Activated T-cell treated with anti-CD3 and anti-CD28 coated beads, Interleukin-2, amount 50 U/mL, for 4 hours (primary cell): ENCODE results near the gene PLOD3. TPM values are rescaled to one million over a fixed set of nuclear protein-coding genes. Genes with fewer than 3 reads are reported as not detected.
"Not testable (repeated sequence)": the region's sequence is repeated elsewhere in the genome, so short reads cannot be mapped to it uniquely, and the experiment has no call there.

Experiments used
- ATAC-seq, 2 donors: fragments of 200-7000 bp; cut with Tn5 transposase; one replicate each; pipeline ENCODE4 v1.10.0; 2021
- DNase-seq: peaks from one replicate; pipeline ENCODE4 v3.0.0-alpha.2; 2020
- H3K27me3 Mint-ChIP-seq: one replicate; pipeline ENCODE4 v1.8.0; 2021; ENCODE audit warnings: low read depth, mixed read lengths
- H3K36me3 Mint-ChIP-seq: one replicate; pipeline ENCODE4 v1.8.0; 2022; ENCODE audit warnings: mixed read lengths; ENCODE audit not compliant: insufficient read depth
- H3K4me1 Mint-ChIP-seq: one replicate; pipeline ENCODE4 v1.8.0; 2021; ENCODE audit warnings: low read depth, mixed read lengths
- H3K4me3 Mint-ChIP-seq: one replicate; pipeline ENCODE4 v1.8.0; 2021; ENCODE audit warnings: mild to moderate bottlenecking, moderate library complexity, mixed read lengths
- H3K9me3 Mint-ChIP-seq: one replicate; pipeline ENCODE4 v1.8.0; 2021; ENCODE audit warnings: mixed read lengths
- total RNA-seq, 3 donors: library from RNA; stranded (reverse); gene quantifications; one replicate each; pipeline ENCODE4 v1.2.1, GENCODE V29; 2021

Gene PLOD3
- 10 to 100 TPM; 30.1 to 38.9 (median 33.2) TPM for total RNA-seq

- Mint-ChIP-seq H3K27me3 (no peaks in the 10 kb centered on the region), H3K36me3 (peaks cover 14% of the 10 kb centered on the region), H3K9me3 (no peaks in the 10 kb centered on the region), H3K4me3 (peak within 1 kb of the TSS; percentile 97), H3K4me1 (peaks cover 38% of the 10 kb centered on the region)
- DNase-seq (peak; percentile 95), ATAC-seq (peak; percentile 74 to 80)
These were observed at the start of gene PLOD3, which contains the start of gene ZNHIT1 for GRCh38 chr7:101217388-101218235. TSS of gene PLOD3 (minus strand) at chr7:101217581. CDS start at chr7:101217274, 307 bp downstream. TSS of gene ZNHIT1 (plus strand) at chr7:101218165. CDS start at chr7:101218196, 31 bp downstream.

- peaks cover 2% of the 10 kb centered on the region for H3K27me3 Mint-ChIP-seq
- ATAC-seq (no peak), DNase-seq (no peak)
- H3K4me3 Mint-ChIP-seq: no peak overlapping the region
- H3K36me3 Mint-ChIP-seq: no peaks in the 10 kb centered on the region
- no peaks in the 10 kb centered on the region for H3K9me3 Mint-ChIP-seq
- no peaks in the 10 kb centered on the region for H3K4me1 Mint-ChIP-seq
These were observed 48.5 kb upstream of the PLOD3 start for GRCh38 chr7:101265622-101266516.

GRCh38 chr7:101264102-101264706 lies 46.8 kb upstream of the PLOD3 start:
- not testable (repeated sequence) for ATAC-seq, H3K4me1 Mint-ChIP-seq, DNase-seq, H3K27me3 Mint-ChIP-seq, H3K9me3 Mint-ChIP-seq, H3K4me3 Mint-ChIP-seq, H3K36me3 Mint-ChIP-seq

GRCh38 chr7:101258243-101258731 lies 40.9 kb upstream of the PLOD3 start:
- no peak for DNase-seq
- no peak overlapping the region for H3K4me3 Mint-ChIP-seq
- H3K27me3 Mint-ChIP-seq: peaks cover 4% of the 10 kb centered on the region
- no peaks in the 10 kb centered on the region for H3K9me3 Mint-ChIP-seq
- no peaks in the 10 kb centered on the region for H3K36me3 Mint-ChIP-seq
- no peak for ATAC-seq
- H3K4me1 Mint-ChIP-seq: no peaks in the 10 kb centered on the region

DNA sequence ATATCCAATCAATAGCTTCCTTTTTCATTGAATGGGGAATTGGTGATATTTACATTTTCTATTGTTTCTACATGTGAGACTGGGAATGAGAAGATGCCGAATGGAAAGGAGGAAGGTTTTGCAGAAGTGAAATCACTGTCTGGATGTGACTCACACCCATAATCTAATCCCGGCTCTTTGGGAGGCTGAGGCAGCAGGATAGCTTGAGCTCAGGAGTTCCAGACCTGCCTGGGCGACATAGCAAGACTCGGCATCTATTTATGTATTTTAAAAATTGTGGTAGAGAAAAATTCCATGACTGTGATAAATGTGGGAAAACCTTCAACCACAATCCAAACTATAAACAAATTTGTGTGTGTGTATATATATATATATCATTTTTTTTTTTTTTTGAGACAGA lies 38.4 kb upstream of the PLOD3 start:
- Mint-ChIP-seq H3K36me3 (peaks cover 4% of the 10 kb centered on the region), H3K27me3 (peaks cover 4% of the 10 kb centered on the region), H3K4me3 (no peak overlapping the region), H3K4me1 (peaks cover 12% of the 10 kb centered on the region), H3K9me3 (no peaks in the 10 kb centered on the region)
- ATAC-seq (no peak), DNase-seq (no peak)

- Mint-ChIP-seq H3K4me1 (peaks cover 24% of the 10 kb centered on the region), H3K4me3 (peak overlapping the region; percentile 99)
- not testable (repeated sequence) for H3K36me3 Mint-ChIP-seq, ATAC-seq, H3K27me3 Mint-ChIP-seq, DNase-seq, H3K9me3 Mint-ChIP-seq
These were observed 35.8 kb upstream of the PLOD3 start for GRCh38 chr7:101253199-101253598.

GRCh38 chr7:101251871-101252659 lies 34.7 kb upstream of the PLOD3 start:
- H3K27me3 Mint-ChIP-seq: peaks cover 2% of the 10 kb centered on the region
- ATAC-seq: peak; percentile 99 to 100
- H3K36me3 Mint-ChIP-seq: peaks cover 13% of the 10 kb centered on the region
- peak; percentile 97 for DNase-seq
- H3K4me1 Mint-ChIP-seq: peaks cover 26% of the 10 kb centered on the region
- no peaks in the 10 kb centered on the region for H3K9me3 Mint-ChIP-seq
- peak overlapping the region; percentile 99 for H3K4me3 Mint-ChIP-seq

- peaks cover 33% of the 10 kb centered on the region for H3K4me1 Mint-ChIP-seq
- H3K27me3 Mint-ChIP-seq: no peaks in the 10 kb centered on the region
- no peak for DNase-seq
- peak overlapping the region; percentile 99 for H3K4me3 Mint-ChIP-seq
- H3K9me3 Mint-ChIP-seq: no peaks in the 10 kb centered on the region
- ATAC-seq: no peak
- H3K36me3 Mint-ChIP-seq: peaks cover 17% of the 10 kb centered on the region
These were observed 32.9 kb upstream of the PLOD3 start for GRCh38 chr7:101250324-101250723.

DNA sequence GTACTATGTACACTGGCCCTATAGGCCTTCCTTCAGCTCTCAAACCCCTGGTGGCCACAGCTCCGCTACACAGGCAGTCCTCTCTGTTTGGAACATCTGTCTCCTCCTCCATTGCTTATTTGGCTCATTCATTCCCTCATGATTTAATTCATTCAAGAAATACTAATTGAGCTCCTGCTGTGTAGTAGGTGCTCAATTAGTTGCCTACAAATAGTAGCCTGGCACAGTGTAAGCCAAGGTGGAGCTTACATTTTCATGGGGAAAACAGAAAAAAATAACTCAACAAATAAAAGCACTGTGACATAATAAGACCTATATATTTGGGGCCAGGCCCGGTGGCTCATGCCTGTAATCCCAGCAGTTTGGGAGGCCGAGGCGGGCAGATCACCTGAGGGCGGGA lies 30.9 kb upstream of the PLOD3 start:
- Mint-ChIP-seq H3K27me3 (no peaks in the 10 kb centered on the region), H3K9me3 (no peaks in the 10 kb centered on the region), H3K4me1 (peaks cover 44% of the 10 kb centered on the region), H3K4me3 (no peak overlapping the region), H3K36me3 (peaks cover 17% of the 10 kb centered on the region)
- DNase-seq (no peak), ATAC-seq (no peak)

DNA sequence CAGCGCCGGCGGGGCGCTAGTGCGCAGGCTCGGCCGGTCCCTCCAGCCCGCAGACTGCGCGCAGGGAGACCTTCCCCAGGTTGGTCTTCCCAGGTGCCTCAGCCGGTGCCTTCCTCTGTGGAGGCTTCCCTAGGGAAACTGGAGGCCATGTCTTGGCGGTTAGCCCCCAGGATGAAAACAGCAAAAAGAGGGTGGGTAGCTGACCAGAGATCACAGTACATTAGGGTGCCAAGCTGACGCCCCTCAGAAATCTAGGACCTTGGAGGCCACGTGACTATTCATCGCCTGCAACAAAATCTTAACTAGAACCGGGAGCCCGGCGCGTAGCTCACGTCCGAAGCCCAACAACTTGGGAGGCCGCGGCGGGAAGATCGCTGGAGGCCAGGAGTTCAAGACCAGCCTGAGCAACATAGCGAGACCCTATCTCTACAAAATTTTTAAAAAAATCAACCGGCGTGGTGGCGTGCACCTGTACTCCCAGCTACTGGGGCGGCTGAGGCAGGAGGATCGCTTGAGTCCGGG lies 27.8 kb upstream of the PLOD3 start:
- DNase-seq (no peak), ATAC-seq (no peak)
- H3K36me3 Mint-ChIP-seq: peaks cover 11% of the 10 kb centered on the region
- no peaks in the 10 kb centered on the region for H3K9me3 Mint-ChIP-seq
- H3K4me1 Mint-ChIP-seq: peaks cover 29% of the 10 kb centered on the region
- no peaks in the 10 kb centered on the region for H3K27me3 Mint-ChIP-seq
- H3K4me3 Mint-ChIP-seq: peak overlapping the region; percentile 98

DNA sequence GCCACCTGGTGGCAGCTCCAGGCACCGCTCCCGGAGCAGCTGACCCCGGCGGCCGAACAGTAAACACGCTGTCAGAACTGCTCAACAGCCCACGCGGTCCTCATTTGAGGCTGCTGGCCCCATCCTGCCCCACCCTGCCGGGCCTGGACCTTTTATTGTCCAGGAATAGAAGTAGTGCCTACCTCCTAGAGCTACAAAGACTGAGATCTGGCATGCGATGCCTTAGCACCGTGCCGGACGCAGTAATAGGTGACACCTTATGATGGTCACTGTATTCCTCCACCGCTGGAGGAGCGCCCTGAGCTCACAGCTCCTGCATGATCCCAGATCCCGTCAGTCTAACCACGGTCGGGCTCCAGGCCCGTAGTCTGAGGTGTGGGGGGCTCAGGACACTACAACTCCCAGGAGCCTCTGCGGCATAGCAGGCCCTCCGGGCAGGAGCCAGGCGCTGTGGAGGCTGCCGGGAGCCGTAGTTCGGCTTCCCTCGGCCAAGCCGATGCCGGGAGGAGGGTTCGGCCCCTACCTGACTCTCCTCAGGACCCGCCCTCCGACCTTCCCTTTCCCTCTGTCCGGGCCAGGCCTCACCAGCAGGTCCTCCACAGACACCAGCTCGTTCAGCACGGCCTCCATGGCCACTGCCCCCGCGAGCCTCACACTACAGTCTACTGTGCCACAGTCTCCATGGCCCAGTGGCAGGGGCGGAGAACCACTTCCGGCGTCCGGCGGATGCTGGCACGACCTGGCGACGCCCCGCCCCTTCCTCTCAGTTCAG lies 27.2 kb upstream of the PLOD3 start, which contains the start of gene FIS1:
Gene FIS1, minus strand, starts transcription at position 707 of the 772 bp plus-strand sequence. Its CDS starts 77 bp downstream, at position 630.
- peaks cover 25% of the 10 kb centered on the region for H3K4me1 Mint-ChIP-seq
- H3K36me3 Mint-ChIP-seq: peaks cover 9% of the 10 kb centered on the region
- H3K9me3 Mint-ChIP-seq: no peaks in the 10 kb centered on the region
- peak within 1 kb of the TSS; percentile 98 for H3K4me3 Mint-ChIP-seq
- H3K27me3 Mint-ChIP-seq: no peaks in the 10 kb centered on the region
- DNase-seq (peak; percentile 89), ATAC-seq (peak; percentile 97 to 98)

DNA sequence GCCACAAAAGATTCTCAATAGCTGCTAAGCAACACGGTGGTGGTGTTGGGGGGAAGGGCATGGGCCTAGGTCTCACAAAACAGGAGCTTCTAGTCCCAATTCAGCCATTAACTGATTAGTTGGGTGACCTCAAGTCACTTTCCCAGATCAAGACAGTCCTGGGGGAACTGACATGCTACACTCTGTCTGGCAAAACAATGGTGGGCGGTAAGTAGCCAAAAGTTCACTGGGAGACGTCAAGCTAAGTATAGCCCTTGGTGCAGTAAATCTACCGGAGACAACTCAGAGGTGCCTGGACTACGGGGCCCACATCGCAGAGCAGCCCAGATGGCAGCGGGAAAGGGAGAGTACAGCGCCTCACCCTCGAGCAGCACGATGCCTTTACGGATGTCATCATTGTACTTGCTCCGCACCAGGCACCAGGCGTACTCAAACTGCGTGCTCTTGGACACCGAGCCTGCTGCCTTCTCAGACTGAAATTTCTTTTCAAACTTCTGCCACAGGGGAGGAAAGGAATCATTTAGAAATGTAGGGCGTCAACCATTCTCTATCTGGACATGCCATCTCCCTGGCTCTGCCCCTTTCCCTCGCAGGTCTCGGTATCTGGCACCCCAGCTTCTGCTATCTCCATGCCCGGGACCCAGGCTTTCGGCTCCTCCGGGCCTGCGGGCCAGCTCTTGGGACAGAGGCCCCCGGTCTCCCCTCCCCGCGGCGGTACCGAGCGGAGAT lies 26.4 kb upstream of the PLOD3 start:
- H3K36me3 Mint-ChIP-seq: peaks cover 9% of the 10 kb centered on the region
- ATAC-seq (no peak), DNase-seq (no peak)
- H3K9me3 Mint-ChIP-seq: no peaks in the 10 kb centered on the region
- H3K27me3 Mint-ChIP-seq: no peaks in the 10 kb centered on the region
- peak overlapping the region; percentile 98 for H3K4me3 Mint-ChIP-seq
- peaks cover 24% of the 10 kb centered on the region for H3K4me1 Mint-ChIP-seq
